ENCODE data around the gene MCTP2. TPM values are rescaled to one million over a fixed set of nuclear protein-coding genes. Genes with fewer than 3 reads are reported as not detected.

Gene MCTP2
- total RNA-seq, 1 experiment from 2014 or later: 7.4 TPM

DNA sequence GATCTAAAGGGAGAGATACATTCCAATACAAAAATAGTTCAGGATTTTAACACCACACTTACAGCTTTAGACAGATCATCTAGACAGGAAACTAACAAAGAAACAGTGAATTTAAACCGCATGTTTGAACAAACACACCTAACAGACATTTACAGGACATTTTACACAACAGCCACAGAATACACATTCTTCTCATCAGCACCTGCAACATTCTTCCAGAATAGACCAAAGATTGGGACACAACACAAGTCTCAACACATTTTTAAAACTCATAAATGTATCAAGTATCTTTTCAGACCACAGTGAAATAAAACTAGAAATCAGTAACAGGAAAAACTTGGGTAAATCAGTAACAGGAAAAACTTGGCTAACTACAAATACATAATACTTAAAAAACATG, 256.3 kb downstream of the MCTP2 start:
- ChIA-PET POLR2A (no interaction called here), CTCF (no interaction called here)
- 0 out of 2 replicates have a peak, but pooled peaks cover 2% of the 10 kb centered on the region for H3K36me3 Mint-ChIP-seq
- no peaks in the 10 kb centered on the region for H3K27me3 Mint-ChIP-seq (ENCODE audit: low read depth)
- ATAC-seq: no peak
- no peak overlapping the region for H3K27ac Mint-ChIP-seq
- no peak for DNase-seq (ENCODE audit: low spot score)
- no peak for TF ChIP-seq RELA (CRISPR knock-in tag; IDR thresholded peaks at IDR 0.05; ENCODE audit: borderline replicate concordance)
- TF ChIP-seq ZBTB21 (CRISPR knock-in tag; IDR thresholded peaks at IDR 0.05; ENCODE audit: borderline replicate concordance): no peak
- TF ChIP-seq NR3C1 (CRISPR knock-in tag; conservative IDR thresholded peaks at IDR 0.05; ENCODE audit: low read depth): no peak
- TF ChIP-seq, protein P1, sequence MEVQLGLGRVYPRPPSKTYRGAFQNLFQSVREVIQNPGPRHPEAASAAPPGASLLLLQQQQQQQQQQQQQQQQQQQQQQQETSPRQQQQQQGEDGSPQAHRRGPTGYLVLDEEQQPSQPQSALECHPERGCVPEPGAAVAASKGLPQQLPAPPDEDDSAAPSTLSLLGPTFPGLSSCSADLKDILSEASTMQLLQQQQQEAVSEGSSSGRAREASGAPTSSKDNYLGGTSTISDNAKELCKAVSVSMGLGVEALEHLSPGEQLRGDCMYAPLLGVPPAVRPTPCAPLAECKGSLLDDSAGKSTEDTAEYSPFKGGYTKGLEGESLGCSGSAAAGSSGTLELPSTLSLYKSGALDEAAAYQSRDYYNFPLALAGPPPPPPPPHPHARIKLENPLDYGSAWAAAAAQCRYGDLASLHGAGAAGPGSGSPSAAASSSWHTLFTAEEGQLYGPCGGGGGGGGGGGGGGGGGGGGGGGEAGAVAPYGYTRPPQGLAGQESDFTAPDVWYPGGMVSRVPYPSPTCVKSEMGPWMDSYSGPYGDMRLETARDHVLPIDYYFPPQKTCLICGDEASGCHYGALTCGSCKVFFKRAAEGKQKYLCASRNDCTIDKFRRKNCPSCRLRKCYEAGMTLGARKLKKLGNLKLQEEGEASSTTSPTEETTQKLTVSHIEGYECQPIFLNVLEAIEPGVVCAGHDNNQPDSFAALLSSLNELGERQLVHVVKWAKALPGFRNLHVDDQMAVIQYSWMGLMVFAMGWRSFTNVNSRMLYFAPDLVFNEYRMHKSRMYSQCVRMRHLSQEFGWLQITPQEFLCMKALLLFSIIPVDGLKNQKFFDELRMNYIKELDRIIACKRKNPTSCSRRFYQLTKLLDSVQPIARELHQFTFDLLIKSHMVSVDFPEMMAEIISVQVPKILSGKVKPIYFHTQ (CRISPR knock-in tag; IDR thresholded peaks at IDR 0.05): no peak
- TF ChIP-seq ZNF281 (CRISPR knock-in tag; IDR thresholded peaks at IDR 0.05): no peak
- TF ChIP-seq FOXJ3 (CRISPR knock-in tag; IDR thresholded peaks at IDR 0.05; ENCODE audit: borderline replicate concordance): no peak
- TF ChIP-seq SP1 (CRISPR knock-in tag; conservative IDR thresholded peaks at IDR 0.05): no peak
- TF ChIP-seq ZNF232 (CRISPR knock-in tag; IDR thresholded peaks at IDR 0.05): no peak
- TF ChIP-seq, protein P2, sequence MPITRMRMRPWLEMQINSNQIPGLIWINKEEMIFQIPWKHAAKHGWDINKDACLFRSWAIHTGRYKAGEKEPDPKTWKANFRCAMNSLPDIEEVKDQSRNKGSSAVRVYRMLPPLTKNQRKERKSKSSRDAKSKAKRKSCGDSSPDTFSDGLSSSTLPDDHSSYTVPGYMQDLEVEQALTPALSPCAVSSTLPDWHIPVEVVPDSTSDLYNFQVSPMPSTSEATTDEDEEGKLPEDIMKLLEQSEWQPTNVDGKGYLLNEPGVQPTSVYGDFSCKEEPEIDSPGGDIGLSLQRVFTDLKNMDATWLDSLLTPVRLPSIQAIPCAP (CRISPR knock-in tag; IDR thresholded peaks at IDR 0.05): no peak
- no peak for TF ChIP-seq MYBL2 (CRISPR knock-in tag; IDR thresholded peaks at IDR 0.05)
- TF ChIP-seq MXD4 (CRISPR knock-in tag; IDR thresholded peaks at IDR 0.05; ENCODE audit: borderline replicate concordance): no peak
- TF ChIP-seq PRRX2 (CRISPR knock-in tag; IDR thresholded peaks at IDR 0.05): no peak
- TF ChIP-seq AFF4 (CRISPR knock-in tag; IDR thresholded peaks at IDR 0.05; ENCODE audit: borderline replicate concordance): no peak
- no peak for TF ChIP-seq ZNF423 (CRISPR knock-in tag; IDR thresholded peaks at IDR 0.05)
- H3K4me3 Mint-ChIP-seq: no peak overlapping the region
- no peaks in the 10 kb centered on the region for H3K4me1 Mint-ChIP-seq
- H3K9me3 Mint-ChIP-seq: peaks cover 11% of the 10 kb centered on the region

GRCh38 chr15:94493176-94493575, 261.8 kb downstream of the MCTP2 start:
- no peaks in the 10 kb centered on the region for H3K4me1 Mint-ChIP-seq
- H3K27ac Mint-ChIP-seq: no peak overlapping the region
- no peak for ATAC-seq
- no peaks in the 10 kb centered on the region for H3K36me3 Mint-ChIP-seq
- no peaks in the 10 kb centered on the region for H3K27me3 Mint-ChIP-seq (ENCODE audit: low read depth)
- CTCF ChIA-PET: no interaction called here
- peaks cover 11% of the 10 kb centered on the region for H3K9me3 Mint-ChIP-seq
- H3K4me3 Mint-ChIP-seq: no peak overlapping the region
- no peak for DNase-seq (ENCODE audit: low spot score)
- POLR2A ChIA-PET: no interaction called here
- TF ChIP-seq NR2C2 (CRISPR knock-in tag; IDR thresholded peaks at IDR 0.05) (no peak), NR1H2 (CRISPR knock-in tag; IDR thresholded peaks at IDR 0.05) (no peak), ATF3 (CRISPR knock-in tag; conservative IDR thresholded peaks at IDR 0.05) (no peak), GRHL2 (CRISPR knock-in tag; IDR thresholded peaks at IDR 0.05; ENCODE audit: insufficient replicate concordance, severe bottlenecking) (no peak)
- TF ChIP-seq, protein P3, sequence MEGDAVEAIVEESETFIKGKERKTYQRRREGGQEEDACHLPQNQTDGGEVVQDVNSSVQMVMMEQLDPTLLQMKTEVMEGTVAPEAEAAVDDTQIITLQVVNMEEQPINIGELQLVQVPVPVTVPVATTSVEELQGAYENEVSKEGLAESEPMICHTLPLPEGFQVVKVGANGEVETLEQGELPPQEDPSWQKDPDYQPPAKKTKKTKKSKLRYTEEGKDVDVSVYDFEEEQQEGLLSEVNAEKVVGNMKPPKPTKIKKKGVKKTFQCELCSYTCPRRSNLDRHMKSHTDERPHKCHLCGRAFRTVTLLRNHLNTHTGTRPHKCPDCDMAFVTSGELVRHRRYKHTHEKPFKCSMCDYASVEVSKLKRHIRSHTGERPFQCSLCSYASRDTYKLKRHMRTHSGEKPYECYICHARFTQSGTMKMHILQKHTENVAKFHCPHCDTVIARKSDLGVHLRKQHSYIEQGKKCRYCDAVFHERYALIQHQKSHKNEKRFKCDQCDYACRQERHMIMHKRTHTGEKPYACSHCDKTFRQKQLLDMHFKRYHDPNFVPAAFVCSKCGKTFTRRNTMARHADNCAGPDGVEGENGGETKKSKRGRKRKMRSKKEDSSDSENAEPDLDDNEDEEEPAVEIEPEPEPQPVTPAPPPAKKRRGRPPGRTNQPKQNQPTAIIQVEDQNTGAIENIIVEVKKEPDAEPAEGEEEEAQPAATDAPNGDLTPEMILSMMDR (IDR thresholded peaks at IDR 0.05): no peak
- TF ChIP-seq, protein P4, sequence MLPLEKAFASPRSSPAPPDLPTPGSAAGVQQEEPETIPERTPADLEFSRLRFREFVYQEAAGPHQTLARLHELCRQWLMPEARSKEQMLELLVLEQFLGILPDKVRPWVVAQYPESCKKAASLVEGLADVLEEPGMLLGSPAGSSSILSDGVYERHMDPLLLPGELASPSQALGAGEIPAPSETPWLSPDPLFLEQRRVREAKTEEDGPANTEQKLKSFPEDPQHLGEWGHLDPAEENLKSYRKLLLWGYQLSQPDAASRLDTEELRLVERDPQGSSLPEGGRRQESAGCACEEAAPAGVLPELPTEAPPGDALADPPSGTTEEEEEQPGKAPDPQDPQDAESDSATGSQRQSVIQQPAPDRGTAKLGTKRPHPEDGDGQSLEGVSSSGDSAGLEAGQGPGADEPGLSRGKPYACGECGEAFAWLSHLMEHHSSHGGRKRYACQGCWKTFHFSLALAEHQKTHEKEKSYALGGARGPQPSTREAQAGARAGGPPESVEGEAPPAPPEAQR (CRISPR knock-in tag; IDR thresholded peaks at IDR 0.05): no peak
- TF ChIP-seq, protein P5, sequence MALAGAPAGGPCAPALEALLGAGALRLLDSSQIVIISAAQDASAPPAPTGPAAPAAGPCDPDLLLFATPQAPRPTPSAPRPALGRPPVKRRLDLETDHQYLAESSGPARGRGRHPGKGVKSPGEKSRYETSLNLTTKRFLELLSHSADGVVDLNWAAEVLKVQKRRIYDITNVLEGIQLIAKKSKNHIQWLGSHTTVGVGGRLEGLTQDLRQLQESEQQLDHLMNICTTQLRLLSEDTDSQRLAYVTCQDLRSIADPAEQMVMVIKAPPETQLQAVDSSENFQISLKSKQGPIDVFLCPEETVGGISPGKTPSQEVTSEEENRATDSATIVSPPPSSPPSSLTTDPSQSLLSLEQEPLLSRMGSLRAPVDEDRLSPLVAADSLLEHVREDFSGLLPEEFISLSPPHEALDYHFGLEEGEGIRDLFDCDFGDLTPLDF (CRISPR knock-in tag; IDR thresholded peaks at IDR 0.05): no peak

All from WTC11 (cell line).